ENCODE measurements around the gene MAVS.

DNA sequence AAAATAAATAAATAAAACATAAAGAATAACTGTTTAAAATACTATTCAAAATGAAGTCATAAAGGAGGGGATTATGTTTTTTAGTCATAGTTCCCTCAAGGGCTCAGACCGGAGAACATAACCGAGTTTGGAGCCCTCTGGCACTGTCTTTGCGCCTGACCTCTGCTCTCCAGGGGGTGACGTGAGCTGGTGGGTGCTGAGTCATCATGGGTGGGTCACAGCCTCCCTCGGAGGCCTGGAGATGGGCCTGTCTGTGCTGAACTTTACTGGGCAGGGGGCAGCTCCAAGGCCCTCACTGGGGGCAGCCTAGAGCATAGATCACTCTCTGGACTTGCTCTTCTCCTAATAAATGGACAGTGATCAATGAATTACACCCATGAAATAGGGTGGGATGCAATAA is 3.1 kb upstream of the MAVS start:
- no peak for TF ChIP-seq RELA (CRISPR knock-in tag; IDR thresholded peaks at IDR 0.05; ENCODE audit: borderline replicate concordance)
- TF ChIP-seq, protein P1, sequence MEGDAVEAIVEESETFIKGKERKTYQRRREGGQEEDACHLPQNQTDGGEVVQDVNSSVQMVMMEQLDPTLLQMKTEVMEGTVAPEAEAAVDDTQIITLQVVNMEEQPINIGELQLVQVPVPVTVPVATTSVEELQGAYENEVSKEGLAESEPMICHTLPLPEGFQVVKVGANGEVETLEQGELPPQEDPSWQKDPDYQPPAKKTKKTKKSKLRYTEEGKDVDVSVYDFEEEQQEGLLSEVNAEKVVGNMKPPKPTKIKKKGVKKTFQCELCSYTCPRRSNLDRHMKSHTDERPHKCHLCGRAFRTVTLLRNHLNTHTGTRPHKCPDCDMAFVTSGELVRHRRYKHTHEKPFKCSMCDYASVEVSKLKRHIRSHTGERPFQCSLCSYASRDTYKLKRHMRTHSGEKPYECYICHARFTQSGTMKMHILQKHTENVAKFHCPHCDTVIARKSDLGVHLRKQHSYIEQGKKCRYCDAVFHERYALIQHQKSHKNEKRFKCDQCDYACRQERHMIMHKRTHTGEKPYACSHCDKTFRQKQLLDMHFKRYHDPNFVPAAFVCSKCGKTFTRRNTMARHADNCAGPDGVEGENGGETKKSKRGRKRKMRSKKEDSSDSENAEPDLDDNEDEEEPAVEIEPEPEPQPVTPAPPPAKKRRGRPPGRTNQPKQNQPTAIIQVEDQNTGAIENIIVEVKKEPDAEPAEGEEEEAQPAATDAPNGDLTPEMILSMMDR (IDR thresholded peaks at IDR 0.05): no peak
- TF ChIP-seq, protein P2, sequence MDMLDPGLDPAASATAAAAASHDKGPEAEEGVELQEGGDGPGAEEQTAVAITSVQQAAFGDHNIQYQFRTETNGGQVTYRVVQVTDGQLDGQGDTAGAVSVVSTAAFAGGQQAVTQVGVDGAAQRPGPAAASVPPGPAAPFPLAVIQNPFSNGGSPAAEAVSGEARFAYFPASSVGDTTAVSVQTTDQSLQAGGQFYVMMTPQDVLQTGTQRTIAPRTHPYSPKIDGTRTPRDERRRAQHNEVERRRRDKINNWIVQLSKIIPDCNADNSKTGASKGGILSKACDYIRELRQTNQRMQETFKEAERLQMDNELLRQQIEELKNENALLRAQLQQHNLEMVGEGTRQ (CRISPR knock-in tag; IDR thresholded peaks at IDR 0.05): no peak
- no peak for TF ChIP-seq SP1 (CRISPR knock-in tag; conservative IDR thresholded peaks at IDR 0.05)
- no peak for TF ChIP-seq TCF7 (CRISPR knock-in tag; IDR thresholded peaks at IDR 0.05; ENCODE audit: low read depth)
- no peak for TF ChIP-seq CREM (CRISPR knock-in tag; IDR thresholded peaks at IDR 0.05)
- TF ChIP-seq, protein P3, sequence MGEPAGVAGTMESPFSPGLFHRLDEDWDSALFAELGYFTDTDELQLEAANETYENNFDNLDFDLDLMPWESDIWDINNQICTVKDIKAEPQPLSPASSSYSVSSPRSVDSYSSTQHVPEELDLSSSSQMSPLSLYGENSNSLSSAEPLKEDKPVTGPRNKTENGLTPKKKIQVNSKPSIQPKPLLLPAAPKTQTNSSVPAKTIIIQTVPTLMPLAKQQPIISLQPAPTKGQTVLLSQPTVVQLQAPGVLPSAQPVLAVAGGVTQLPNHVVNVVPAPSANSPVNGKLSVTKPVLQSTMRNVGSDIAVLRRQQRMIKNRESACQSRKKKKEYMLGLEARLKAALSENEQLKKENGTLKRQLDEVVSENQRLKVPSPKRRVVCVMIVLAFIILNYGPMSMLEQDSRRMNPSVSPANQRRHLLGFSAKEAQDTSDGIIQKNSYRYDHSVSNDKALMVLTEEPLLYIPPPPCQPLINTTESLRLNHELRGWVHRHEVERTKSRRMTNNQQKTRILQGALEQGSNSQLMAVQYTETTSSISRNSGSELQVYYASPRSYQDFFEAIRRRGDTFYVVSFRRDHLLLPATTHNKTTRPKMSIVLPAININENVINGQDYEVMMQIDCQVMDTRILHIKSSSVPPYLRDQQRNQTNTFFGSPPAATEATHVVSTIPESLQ (CRISPR knock-in tag; IDR thresholded peaks at IDR 0.05): no peak
- no peak for TF ChIP-seq FOXJ3 (CRISPR knock-in tag; IDR thresholded peaks at IDR 0.05; ENCODE audit: borderline replicate concordance)
- TF ChIP-seq, protein P4, sequence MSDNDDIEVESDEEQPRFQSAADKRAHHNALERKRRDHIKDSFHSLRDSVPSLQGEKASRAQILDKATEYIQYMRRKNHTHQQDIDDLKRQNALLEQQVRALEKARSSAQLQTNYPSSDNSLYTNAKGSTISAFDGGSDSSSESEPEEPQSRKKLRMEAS (CRISPR knock-in tag; IDR thresholded peaks at IDR 0.05): no peak
- TF ChIP-seq JUN (CRISPR knock-in tag; IDR thresholded peaks at IDR 0.05): no peak
- TF ChIP-seq, protein P5, sequence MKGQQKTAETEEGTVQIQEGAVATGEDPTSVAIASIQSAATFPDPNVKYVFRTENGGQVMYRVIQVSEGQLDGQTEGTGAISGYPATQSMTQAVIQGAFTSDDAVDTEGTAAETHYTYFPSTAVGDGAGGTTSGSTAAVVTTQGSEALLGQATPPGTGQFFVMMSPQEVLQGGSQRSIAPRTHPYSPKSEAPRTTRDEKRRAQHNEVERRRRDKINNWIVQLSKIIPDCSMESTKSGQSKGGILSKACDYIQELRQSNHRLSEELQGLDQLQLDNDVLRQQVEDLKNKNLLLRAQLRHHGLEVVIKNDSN (CRISPR knock-in tag; IDR thresholded peaks at IDR 0.05): no peak
- TF ChIP-seq ZNF317 (CRISPR knock-in tag; IDR thresholded peaks at IDR 0.05; ENCODE audit: borderline replicate concordance, low read depth): no peak
